GM12874 (cell line): ENCODE data around the gene CAMK1.

Experiments
- TF ChIP-seq, protein P1 (sequence below): IDR thresholded peaks from 2 replicates; pipeline ENCODE4 v1.5.1; 2011; ENCODE audit warnings: low read depth, mild to moderate bottlenecking, control low read depth, low read length, moderate library complexity; ENCODE audit not compliant: insufficient read depth

Gene CAMK1

GRCh38 chr3:9783954-9784353 is 14.2 kb upstream of the CAMK1 start:
- TF ChIP-seq, protein P1, sequence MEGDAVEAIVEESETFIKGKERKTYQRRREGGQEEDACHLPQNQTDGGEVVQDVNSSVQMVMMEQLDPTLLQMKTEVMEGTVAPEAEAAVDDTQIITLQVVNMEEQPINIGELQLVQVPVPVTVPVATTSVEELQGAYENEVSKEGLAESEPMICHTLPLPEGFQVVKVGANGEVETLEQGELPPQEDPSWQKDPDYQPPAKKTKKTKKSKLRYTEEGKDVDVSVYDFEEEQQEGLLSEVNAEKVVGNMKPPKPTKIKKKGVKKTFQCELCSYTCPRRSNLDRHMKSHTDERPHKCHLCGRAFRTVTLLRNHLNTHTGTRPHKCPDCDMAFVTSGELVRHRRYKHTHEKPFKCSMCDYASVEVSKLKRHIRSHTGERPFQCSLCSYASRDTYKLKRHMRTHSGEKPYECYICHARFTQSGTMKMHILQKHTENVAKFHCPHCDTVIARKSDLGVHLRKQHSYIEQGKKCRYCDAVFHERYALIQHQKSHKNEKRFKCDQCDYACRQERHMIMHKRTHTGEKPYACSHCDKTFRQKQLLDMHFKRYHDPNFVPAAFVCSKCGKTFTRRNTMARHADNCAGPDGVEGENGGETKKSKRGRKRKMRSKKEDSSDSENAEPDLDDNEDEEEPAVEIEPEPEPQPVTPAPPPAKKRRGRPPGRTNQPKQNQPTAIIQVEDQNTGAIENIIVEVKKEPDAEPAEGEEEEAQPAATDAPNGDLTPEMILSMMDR: no peak

DNA sequence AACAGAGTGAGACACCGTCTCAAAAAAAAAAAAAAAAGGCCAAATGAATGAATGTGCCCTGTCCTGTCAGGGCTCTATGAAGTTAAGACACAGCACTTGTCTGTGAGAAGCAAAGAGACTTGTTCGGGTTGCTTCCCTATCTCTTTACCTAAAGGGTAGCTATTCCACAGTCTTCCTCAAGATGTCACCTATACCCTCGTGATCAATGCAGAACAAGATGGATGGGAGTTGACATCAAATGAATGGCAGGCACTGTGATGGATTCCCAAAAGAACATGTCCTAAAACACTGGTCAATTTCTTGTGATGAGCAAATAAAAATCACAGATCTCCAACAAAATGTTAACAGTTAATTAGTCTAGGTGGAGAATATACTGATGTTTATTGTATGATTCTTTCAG is 13.0 kb upstream of the CAMK1 start:
- TF ChIP-seq, protein P1: no peak

DNA sequence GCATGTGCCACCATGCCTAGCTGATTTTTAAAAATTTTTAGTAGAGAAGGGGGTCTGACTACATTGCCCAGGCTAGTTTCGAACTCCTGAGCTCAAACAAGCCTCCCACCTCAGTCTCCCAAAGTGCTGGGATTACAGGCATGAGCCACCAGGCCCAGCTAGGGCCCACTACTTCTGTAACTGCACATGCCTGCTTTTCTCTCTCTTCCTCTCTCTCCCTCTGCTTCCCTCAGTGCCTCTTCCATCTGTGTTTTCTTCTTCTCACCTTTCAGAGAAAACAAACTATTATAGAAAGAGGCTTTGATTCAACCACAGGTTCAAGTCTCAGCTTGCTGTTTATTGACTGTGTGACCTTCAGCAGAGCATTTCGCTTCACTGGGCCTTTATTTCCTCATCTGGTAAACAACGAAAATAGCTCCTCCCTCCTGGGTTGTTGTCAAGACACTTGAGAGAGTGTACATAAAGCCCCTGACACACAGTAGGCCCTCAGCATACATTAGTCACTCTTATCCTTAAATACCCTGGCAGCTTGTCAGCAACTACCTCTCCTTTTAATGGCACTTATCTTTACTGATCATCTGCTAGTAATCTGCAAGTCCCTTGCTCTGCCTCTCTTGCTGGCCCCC is 12.3 kb upstream of the CAMK1 start:
- TF ChIP-seq, protein P1: no peak

- TF ChIP-seq, protein P1: no peak
These were observed 11.8 kb upstream of the CAMK1 start for GRCh38 chr3:9781551-9781950.

GRCh38 chr3:9780910-9781309 is 11.2 kb upstream of the CAMK1 start:
- TF ChIP-seq, protein P1: no peak

DNA sequence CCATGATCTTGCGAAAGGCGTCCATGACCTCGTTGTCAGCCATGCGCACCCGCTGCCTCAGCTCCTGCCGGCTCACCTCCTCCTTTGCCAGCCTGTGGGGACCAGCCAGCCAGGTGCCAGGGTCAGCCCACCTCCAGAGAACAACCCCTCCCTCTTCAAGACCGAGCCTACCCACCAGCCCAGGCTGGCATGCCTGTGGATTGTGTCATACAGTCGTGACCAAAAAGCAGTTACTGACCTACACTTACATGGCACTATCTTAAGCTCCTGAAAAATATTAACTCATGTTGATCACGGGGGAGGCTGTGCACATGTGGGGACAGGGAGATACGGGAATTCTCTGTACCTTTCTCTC is 10.7 kb upstream of the CAMK1 start:
- TF ChIP-seq, protein P1: no peak

DNA sequence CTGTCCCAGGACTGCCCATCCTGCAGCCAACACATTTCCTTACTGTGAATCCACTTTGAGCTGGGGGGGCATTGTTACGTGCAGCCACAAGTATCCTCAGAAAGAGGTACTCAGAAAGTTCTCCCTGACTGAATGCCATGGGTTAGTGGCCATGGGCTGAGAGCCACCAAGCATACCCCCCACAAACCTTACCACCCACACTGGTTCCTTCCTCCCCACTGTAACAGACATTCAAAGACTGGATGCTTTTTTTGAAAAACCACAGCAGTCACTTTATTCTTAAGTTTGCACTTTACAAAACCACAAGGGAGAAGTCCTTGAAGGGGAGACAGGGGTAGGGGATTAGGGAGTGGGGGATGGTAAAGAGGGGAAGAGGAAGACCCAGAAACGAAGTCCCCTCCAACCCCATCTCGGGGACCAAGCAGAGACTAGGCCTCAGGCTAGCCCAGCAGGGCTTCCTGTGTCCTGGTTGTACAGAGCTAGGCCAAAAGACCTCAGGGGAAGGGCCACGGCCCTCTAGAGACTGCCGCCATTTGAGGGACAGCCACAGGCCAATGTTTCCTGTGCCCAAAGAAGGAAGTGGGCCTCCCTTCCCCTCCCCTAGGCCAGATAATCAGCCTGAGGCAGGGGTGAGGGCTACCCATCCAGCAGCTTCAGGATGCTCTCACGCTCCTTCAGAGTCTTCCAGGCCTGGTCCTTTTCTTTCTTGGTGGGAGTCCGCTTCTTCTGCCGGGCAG is 10.1 kb upstream of the CAMK1 start:
- TF ChIP-seq, protein P1: no peak
